ENCODE data around the gene PSMG4. TPM values are rescaled to one million over a fixed set of nuclear protein-coding genes. Genes with fewer than 3 reads are reported as not detected.

Gene PSMG4
- total RNA-seq, 1 donor, result 19.9 TPM

GRCh38 chr6:3266170-3266569, 7.4 kb downstream of the PSMG4 start:
- DNase-seq (ENCODE audit: low read depth), result no peak
- no peak overlapping the region for H3K4me3 ChIP-seq (ENCODE audit: low read depth, low read length)
- no peak for TF ChIP-seq CTCF (IDR thresholded peaks at IDR 0.05; ENCODE audit: insufficient read depth, low read depth, low read length)

GRCh38 chr6:3267162-3267561, 8.4 kb downstream of the PSMG4 start:
- TF ChIP-seq CTCF (IDR thresholded peaks at IDR 0.05; ENCODE audit: insufficient read depth, low read depth, low read length), result no peak
- DNase-seq (ENCODE audit: low read depth), result no peak
- no peak overlapping the region for H3K4me3 ChIP-seq (ENCODE audit: low read depth, low read length)

GRCh38 chr6:3268680-3269079, 9.9 kb downstream of the PSMG4 start:
- H3K4me3 ChIP-seq (ENCODE audit: low read depth, low read length), result no peak overlapping the region
- TF ChIP-seq CTCF (IDR thresholded peaks at IDR 0.05; ENCODE audit: insufficient read depth, low read depth, low read length), result no peak
- no peak for DNase-seq (ENCODE audit: low read depth)

GRCh38 chr6:3269281-3269975, 10.7 kb downstream of the PSMG4 start:
- DNase-seq (ENCODE audit: low read depth), result peak; percentile 4
- no peak for TF ChIP-seq CTCF (IDR thresholded peaks at IDR 0.05; ENCODE audit: insufficient read depth, low read depth, low read length)
- no peak overlapping the region for H3K4me3 ChIP-seq (ENCODE audit: low read depth, low read length)

- TF ChIP-seq CTCF (IDR thresholded peaks at IDR 0.05; ENCODE audit: insufficient read depth, low read depth, low read length), result no peak
- no peak for DNase-seq (ENCODE audit: low read depth)
- H3K4me3 ChIP-seq (ENCODE audit: low read depth, low read length), result no peak overlapping the region
These were observed 11.5 kb downstream of the PSMG4 start for GRCh38 chr6:3270258-3270657.

- no peak overlapping the region for H3K4me3 ChIP-seq (ENCODE audit: low read depth, low read length)
- DNase-seq (ENCODE audit: low read depth), result no peak
- no peak for TF ChIP-seq CTCF (IDR thresholded peaks at IDR 0.05; ENCODE audit: insufficient read depth, low read depth, low read length)
These were observed 13.0 kb downstream of the PSMG4 start for GRCh38 chr6:3271756-3272155.
